ENCODE results near the gene MYOG. TPM values are rescaled to one million over a fixed set of nuclear protein-coding genes. Genes with fewer than 3 reads are reported as not detected.
A peak's percentile ranks its signal among the peaks of the same experiment; 100 is the strongest.

The MYOG gene
- total RNA-seq, 1 donor = not detected

GRCh38 chr1:203117611-203118575, 32.1 kb upstream of the MYOG start:
- DNase-seq (ENCODE audit: low read depth) = peak; percentile 63
- H3K4me3 ChIP-seq (ENCODE audit: low read depth, low read length) = no peak overlapping the region
- peak; percentile 79 for TF ChIP-seq CTCF (IDR thresholded peaks at IDR 0.05; ENCODE audit: insufficient read depth, low read length)

GRCh38 chr1:203116091-203116820, 30.4 kb upstream of the MYOG start:
- H3K4me3 ChIP-seq (ENCODE audit: low read depth, low read length) = no peak overlapping the region
- DNase-seq (ENCODE audit: low read depth) = no peak
- TF ChIP-seq CTCF (IDR thresholded peaks at IDR 0.05; ENCODE audit: insufficient read depth, low read length) = no peak

- no peak overlapping the region for H3K4me3 ChIP-seq (ENCODE audit: low read depth, low read length)
- DNase-seq (ENCODE audit: low read depth) = no peak
- TF ChIP-seq CTCF (IDR thresholded peaks at IDR 0.05; ENCODE audit: insufficient read depth, low read length) = no peak
These were observed 28.4 kb upstream of the MYOG start for GRCh38 chr1:203114202-203114601.

- no peak overlapping the region for H3K4me3 ChIP-seq (ENCODE audit: low read depth, low read length)
- no peak for TF ChIP-seq CTCF (IDR thresholded peaks at IDR 0.05; ENCODE audit: insufficient read depth, low read length)
- DNase-seq (ENCODE audit: low read depth) = no peak
These were observed 27.5 kb upstream of the MYOG start for GRCh38 chr1:203113308-203113707.

GRCh38 chr1:203112475-203112874, 26.7 kb upstream of the MYOG start:
- no peak overlapping the region for H3K4me3 ChIP-seq (ENCODE audit: low read depth, low read length)
- TF ChIP-seq CTCF (IDR thresholded peaks at IDR 0.05; ENCODE audit: insufficient read depth, low read length) = no peak
- DNase-seq (ENCODE audit: low read depth) = no peak

GRCh38 chr1:203104789-203105390, 19.1 kb upstream of the MYOG start:
- no peak for TF ChIP-seq CTCF (IDR thresholded peaks at IDR 0.05; ENCODE audit: insufficient read depth, low read length)
- H3K4me3 ChIP-seq (ENCODE audit: low read depth, low read length) = no peak overlapping the region
- no peak for DNase-seq (ENCODE audit: low read depth)

Measured in fibroblast of the aortic adventitia (primary cell).